IMR-90 (cell line): ENCODE results near the gene NCLN. TPM values are rescaled to one million over a fixed set of nuclear protein-coding genes. Genes with fewer than 3 reads are reported as not detected.

Experiments used
- ATAC-seq: fragments of 200-7000 bp; cut with Tn5 transposase; 2 replicates; pipeline ENCODE4 v1.9.1; 2020; ENCODE audit warnings: low read depth, mild to moderate bottlenecking, moderate library complexity
- BruUV-seq: library from RNA; stranded (reverse); fragments of 400-500 nt; replicated peaks from 2 replicates; lab custom pipeline; 2021; lab: Mats Ljungman, UMichigan
- CTCF ChIA-PET: fragments of 300-600 bp; formaldehyde crosslinking; extraction: SDS; loops from one replicate; lab custom pipeline; 2021; ENCODE audit warnings: antibody characterized with exemption; lab: Yijun Ruan, JAX
- POLR2A ChIA-PET: fragments of 300-600 bp; sonication (Branson Sonifier 250); formaldehyde crosslinking; loops from one replicate; lab custom pipeline; 2022; ENCODE audit warnings: antibody characterized with exemption; ENCODE audit not compliant: unreplicated experiment; lab: Charles Lee
- DNase-seq: peaks from one replicate; pipeline ENCODE4 v3.0.0; 2013
- H2AFZ ChIP-seq: replicated peaks from 2 replicates; pipeline ENCODE3; 2013; ENCODE audit warnings: low read length, mild to moderate bottlenecking; ENCODE audit not compliant: poor library complexity
- H2AK5ac ChIP-seq: 2 replicates; pipeline ENCODE4 v1.6.1; 2013; ENCODE audit warnings: low read depth, low read length, inconsistent platforms
- H2AK9ac ChIP-seq: replicated peaks from 2 replicates; pipeline ENCODE3; 2013; ENCODE audit warnings: mild to moderate bottlenecking, low read depth, low read length, moderate library complexity; ENCODE audit not compliant: poor library complexity
- H2BK120ac ChIP-seq: 2 replicates; pipeline ENCODE4 v1.6.1; 2013; ENCODE audit warnings: low read depth, low read length, inconsistent platforms
- H2BK15ac ChIP-seq: 3 replicates; pipeline ENCODE4 v1.6.1; 2013; ENCODE audit warnings: low read depth, low read length, inconsistent platforms
- H2BK20ac ChIP-seq: 2 replicates; pipeline ENCODE4 v1.6.1; 2013; ENCODE audit warnings: low read depth, mild to moderate bottlenecking, inconsistent platforms, low read length, moderate library complexity
- H2BK5ac ChIP-seq: 2 replicates; pipeline ENCODE4 v1.6.1; 2013; ENCODE audit warnings: mild to moderate bottlenecking, low read depth, low read length, inconsistent platforms; ENCODE audit not compliant: poor library complexity, severe bottlenecking
- H3K14ac ChIP-seq: replicated peaks from 2 replicates; pipeline ENCODE4 v1.6.1; 2013; ENCODE audit warnings: low read depth, low read length, inconsistent platforms
- H3K18ac ChIP-seq: 2 replicates; pipeline ENCODE4 v1.6.1; 2013; ENCODE audit warnings: low read depth, low read length, control low read depth
- H3K23ac ChIP-seq: 2 replicates; pipeline ENCODE4 v1.6.1; 2013; ENCODE audit warnings: low read depth, low read length, inconsistent platforms
- H3K27ac ChIP-seq: 2 replicates; pipeline ENCODE4 v1.5.1; 2013; ENCODE audit warnings: mild to moderate bottlenecking, control low read depth, low read length; ENCODE audit not compliant: insufficient read depth
- H3K27me3 ChIP-seq: 2 replicates; pipeline ENCODE4 v1.6.1; 2013; ENCODE audit warnings: low read length; ENCODE audit not compliant: control insufficient read depth, insufficient read depth
- H3K36me3 ChIP-seq: 2 replicates; pipeline ENCODE4 v1.6.1; 2013; ENCODE audit warnings: low read length, mixed read lengths; ENCODE audit not compliant: control insufficient read depth, insufficient read depth
- H3K4ac ChIP-seq: 2 replicates; pipeline ENCODE4 v1.6.1; 2013; ENCODE audit warnings: low read depth, low read length, inconsistent platforms
- H3K4me1 ChIP-seq: 2 replicates; pipeline ENCODE4 v1.6.1; 2013; ENCODE audit warnings: low read length, mixed read lengths; ENCODE audit not compliant: control insufficient read depth, insufficient read depth
- H3K4me2 ChIP-seq: 2 replicates; pipeline ENCODE4 v1.6.1; 2013; ENCODE audit warnings: low read depth, mild to moderate bottlenecking, control low read depth, low read length, moderate library complexity
- H3K4me3 ChIP-seq: 2 replicates; pipeline ENCODE4 v1.5.1; 2013; ENCODE audit warnings: low read depth, mild to moderate bottlenecking, control low read depth, low read length, moderate library complexity; ENCODE audit not compliant: insufficient read depth
- H3K56ac ChIP-seq: 2 replicates; pipeline ENCODE4 v1.6.1; 2013; ENCODE audit warnings: low read length, inconsistent platforms; ENCODE audit not compliant: insufficient read depth; ENCODE audit errors: extremely low read depth
- H3K79me1 ChIP-seq, 2 experiments: 2 replicates each; pipeline ENCODE4 v1.6.1; 2013; ENCODE audit warnings: low read length in 2 of 2, inconsistent platforms in 1 of 2, low read depth in 1 of 2
- H3K9ac ChIP-seq: 2 replicates; pipeline ENCODE4 v1.6.1; 2013; ENCODE audit warnings: low read depth, low read length, control low read depth
- H3K9me1 ChIP-seq: 2 replicates; pipeline ENCODE4 v1.6.1; 2013; ENCODE audit warnings: low read length, inconsistent platforms; ENCODE audit not compliant: insufficient read depth
- H3K9me3 ChIP-seq: 2 replicates; pipeline ENCODE4 v1.6.1; 2013; ENCODE audit warnings: low read length; ENCODE audit not compliant: control insufficient read depth, insufficient read depth
- H4K20me1 ChIP-seq: 2 replicates; pipeline ENCODE4 v1.6.1; 2013; ENCODE audit warnings: low read length, inconsistent platforms; ENCODE audit not compliant: insufficient read depth
- H4K5ac ChIP-seq: 2 replicates; pipeline ENCODE4 v1.6.1; 2013; ENCODE audit warnings: mild to moderate bottlenecking, low read depth, low read length, control low read depth
- H4K8ac ChIP-seq, 2 experiments: 2 replicates each; pipeline ENCODE4 v1.6.1; 2013; ENCODE audit warnings: low read depth in 2 of 2, low read length in 2 of 2, control low read depth in 1 of 2, inconsistent platforms in 1 of 2
- H4K91ac ChIP-seq: 2 replicates; pipeline ENCODE4 v1.6.1; 2013; ENCODE audit warnings: low read depth, low read length, inconsistent platforms; ENCODE audit not compliant: insufficient read depth
- MXI1 ChIP-seq: IDR thresholded peaks from 2 replicates; pipeline ENCODE4 v1.6.1; 2012; ENCODE audit warnings: low read depth, mild to moderate bottlenecking, low read length, moderate library complexity, borderline replicate concordance
- NFE2L2 ChIP-seq: fragments of 150-350 bp; IDR thresholded peaks from 2 replicates; pipeline ENCODE4 v1.6.1; 2016; ENCODE audit warnings: low read depth, mild to moderate bottlenecking, low read length
- RAD21 ChIP-seq: IDR thresholded peaks from 2 replicates; pipeline ENCODE4 v1.6.1; 2012; ENCODE audit warnings: low read length, improper control_type of control experiment
- WGBS, 2 experiments: methylation state at CpG; one replicate each; pipeline versions ENCODE4 v1.1.5 to v1.1.7; 2013; ENCODE audit warnings: missing lambda C conversion rate in 2 of 2; ENCODE audit not compliant: insufficient read length in 1 of 2; ENCODE audit errors: extremely low coverage in 2 of 2; 5-methylcytosine and 5-hydroxymethylcytosine counted together
- dilution Hi-C: fragments of 300-500 bp; cut with HindIII; formaldehyde crosslinking; loops from one replicate; pipeline ENCODE4 v1.14.3; 2018; ENCODE audit warnings: low sequenced_read_pairs; ENCODE audit not compliant: unreplicated experiment
- in situ Hi-C: fragments of 300-500 bp; cut with MboI; formaldehyde crosslinking; loops from 3 replicates; pipeline ENCODE4 v1.14.3; 2019; ENCODE audit warnings: low sequenced_read_pairs, inconsistent platforms, mixed read lengths
- intact Hi-C: fragments of 100-400 bp; cut with micrococcal nuclease; formaldehyde crosslinking; loops from 2 replicates; pipeline ENCODE4 v1.10.0; 2022
- polyA plus RNA-seq, 3 experiments: library from polyadenylated mRNA; depleted of rRNA; stranded (reverse); fragments of >200 nt; gene quantifications; 2 replicates each; pipeline ENCODE4 v1.2.3, GENCODE V29; 2012; ENCODE audit warnings: low replicate concordance in 1 of 3
- total RNA-seq: library from RNA; depleted of rRNA; stranded (reverse); fragments of >200 nt; gene quantifications from 2 replicates; pipeline ENCODE4 v1.2.3, GENCODE V29; 2012

Gene NCLN
- total and polyA plus RNA-seq, 2 of the 4 experiments (the other 2 are of a cell fraction), result 32.8 to 90.8 TPM

DNA sequence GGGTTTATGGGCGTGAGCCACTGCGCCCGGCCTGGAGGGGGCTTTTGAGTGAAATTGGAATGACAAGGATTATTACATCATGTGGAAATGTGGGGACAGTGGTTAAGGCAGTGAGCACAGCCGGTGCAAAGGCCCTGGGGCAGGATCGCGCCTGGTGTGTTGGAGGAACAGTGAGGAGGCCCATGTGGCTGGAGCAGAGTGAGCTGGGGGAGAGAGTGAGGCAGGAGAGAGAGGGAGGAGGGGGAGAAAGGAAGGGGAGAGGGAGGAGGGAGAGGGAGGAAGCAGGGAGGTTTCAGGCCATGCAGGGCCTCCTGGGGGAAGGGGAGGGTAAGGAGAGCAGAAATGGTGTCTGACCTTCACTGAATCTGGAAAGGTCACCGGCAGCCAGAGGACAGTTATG, 27.4 kb downstream of the NCLN start:
- no peaks in the 10 kb centered on the region for H3K9me1 ChIP-seq
- H3K9ac ChIP-seq, result no peak overlapping the region
- ChIA-PET CTCF (no interaction called here), POLR2A (no interaction called here)
- H3K27me3 ChIP-seq, result no peaks in the 10 kb centered on the region
- dilution Hi-C loops (no loop called here), in situ Hi-C loops (no loop called here), intact Hi-C loops (no loop called here)
- no peak overlapping the region for H3K18ac ChIP-seq
- no peaks in the 10 kb centered on the region for H3K9me3 ChIP-seq
- ATAC-seq (no peak), DNase-seq (no peak)
- H3K79me1 ChIP-seq, result no peaks in the 10 kb centered on the region
- no peak overlapping the region for H3K14ac ChIP-seq
- no peak overlapping the region for H3K4ac ChIP-seq
- no peak overlapping the region for H2BK120ac ChIP-seq
- no peaks in the 10 kb centered on the region for H3K4me1 ChIP-seq
- no peak overlapping the region for H2AK5ac ChIP-seq
- no peak overlapping the region for H3K27ac ChIP-seq
- H2AFZ ChIP-seq, result no peak overlapping the region
- no peak overlapping the region for H3K4me2 ChIP-seq
- H2AK9ac ChIP-seq, result no peak overlapping the region
- H4K91ac ChIP-seq, result no peak overlapping the region
- H3K4me3 ChIP-seq, result no peak overlapping the region
- H4K8ac ChIP-seq, result no peak overlapping the region
- TF ChIP-seq RAD21, result no peak
- no peak for TF ChIP-seq MXI1
- TF ChIP-seq NFE2L2, result no peak
- no peak overlapping the region for H3K23ac ChIP-seq
- no TSS peak for BruUV-seq
- H3K36me3 ChIP-seq, result peaks cover 1% of the 10 kb centered on the region; the same call in 1 of the 2 replicates
- H3K56ac ChIP-seq, result no peak overlapping the region
- H2BK20ac ChIP-seq, result no peak overlapping the region
- H4K5ac ChIP-seq, result no peak overlapping the region
- no peak overlapping the region for H2BK5ac ChIP-seq
- no peak overlapping the region for H2BK15ac ChIP-seq
- H4K20me1 ChIP-seq, result peaks cover 13% of the 10 kb centered on the region
- 84% methylated on average over 4 of the region's 7 CpGs; no CpG with 5 or more reads in 1 of the 2 experiments for WGBS, 2 experiments
